Measurements from ENCODE around the gene MCTP1. TPM values are rescaled to one million over a fixed set of nuclear protein-coding genes. Genes with fewer than 3 reads are reported as not detected.
A peak's percentile ranks its signal among the peaks of the same experiment; 100 is the strongest.

Gene MCTP1
- total and polyA plus RNA-seq, 9 of the 15 experiments (the other 6 are each of a cell fraction or from before 2014, with no cell fraction given): 0.04 to 0.93 (median 0.06) TPM; not detected in 4

DNA sequence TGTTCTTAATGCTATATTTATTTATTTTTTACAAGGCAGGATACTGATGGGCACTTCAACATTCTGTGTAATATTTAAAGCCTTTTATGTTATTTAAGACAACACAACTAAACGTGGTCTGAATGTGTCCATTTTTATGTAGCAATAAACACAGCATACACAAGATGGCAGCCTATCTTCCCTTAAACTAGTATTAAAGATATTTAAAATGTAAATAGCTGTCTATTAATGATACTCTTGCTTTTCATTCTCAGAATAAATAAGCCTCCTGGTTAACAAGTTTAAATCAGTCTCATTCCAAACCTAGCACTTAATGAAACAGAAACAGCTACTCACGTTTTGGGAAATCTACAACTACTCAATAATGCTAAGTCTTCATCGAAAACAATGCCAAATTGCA is 315.7 kb downstream of the MCTP1 start:
- H3K79me2 ChIP-seq (ENCODE audit: control insufficient read depth, insufficient read depth, low read length): no peaks in the 10 kb centered on the region
- DNase-seq (ENCODE audit: extremely low read depth in 1 of 4, low spot score in 3 of 4): peak in 1 of 4 experiments; percentile 9
- ChIA-PET POLR2A (no interaction called here), CTCF (ENCODE audit: low intra/inter-chr PET ratio) (interaction anchor here (0.5 to 1.6 kb wide), 5 partner anchors 292 to 1449 kb away, joined by 3 read pairs; partner anchors contain the start of gene MCTP1)
- ATAC-seq: peak; percentile 61; the same call in 2 of the 3 replicates
- no peaks in the 10 kb centered on the region for H3K36me3 ChIP-seq (ENCODE audit: control insufficient read depth, insufficient read depth, low read length)
- no peaks in the 10 kb centered on the region for H3K9me3 ChIP-seq (replicated peaks; ENCODE audit: control insufficient read depth, insufficient read depth, low read depth, low read length)
- no TSS peak for BruUV-seq (replicated peaks)
- peak; percentile 58 for FAIRE-seq
- H3K9me1 ChIP-seq (ENCODE audit: control insufficient read depth, insufficient read depth, low read length): no peaks in the 10 kb centered on the region
- in situ Hi-C loops (cut with MboI) (loop anchor here (25.0 kb wide), 1 partner anchor 868 kb away; no protein-coding TSS in a partner anchor), intact Hi-C loops (cut with micrococcal nuclease) (loop anchor here (2.0 to 10.0 kb wide), 4 partner anchors 266 to 878 kb away; partner anchors contain the start of gene RFESD)
- H4K20me1 ChIP-seq (replicated peaks; ENCODE audit: control insufficient read depth, insufficient read depth, low read length): no peaks in the 10 kb centered on the region
- no peaks in the 10 kb centered on the region for H3K4me1 ChIP-seq (replicated peaks in 1 of 2; ENCODE audit: control insufficient read depth in 2 of 2, insufficient read depth in 2 of 2, low read length in 2 of 2)
- no peaks in the 10 kb centered on the region for H3K27me3 ChIP-seq (ENCODE audit: control insufficient read depth in 2 of 2, insufficient read depth in 2 of 2, low read length in 2 of 2)
- no peak overlapping the region for H3K4me3 ChIP-seq
- H3K4me2 ChIP-seq (ENCODE audit: insufficient read depth, low read length): no peak overlapping the region
- H2AFZ ChIP-seq (ENCODE audit: low read depth, low read length): no peak overlapping the region
- WGBS (ENCODE audit: insufficient coverage, low coverage, missing lambda C conversion rate): 0% methylated on average over 3 of the region's 3 CpGs
- H3K9ac ChIP-seq (ENCODE audit: insufficient read depth in 1 of 2, low read depth in 2 of 2, low read length in 2 of 2): no peak overlapping the region
- H3K27ac ChIP-seq (ENCODE audit: extremely low read depth, low read depth, low read length): no peak overlapping the region
- TF ChIP-seq, protein P1, sequence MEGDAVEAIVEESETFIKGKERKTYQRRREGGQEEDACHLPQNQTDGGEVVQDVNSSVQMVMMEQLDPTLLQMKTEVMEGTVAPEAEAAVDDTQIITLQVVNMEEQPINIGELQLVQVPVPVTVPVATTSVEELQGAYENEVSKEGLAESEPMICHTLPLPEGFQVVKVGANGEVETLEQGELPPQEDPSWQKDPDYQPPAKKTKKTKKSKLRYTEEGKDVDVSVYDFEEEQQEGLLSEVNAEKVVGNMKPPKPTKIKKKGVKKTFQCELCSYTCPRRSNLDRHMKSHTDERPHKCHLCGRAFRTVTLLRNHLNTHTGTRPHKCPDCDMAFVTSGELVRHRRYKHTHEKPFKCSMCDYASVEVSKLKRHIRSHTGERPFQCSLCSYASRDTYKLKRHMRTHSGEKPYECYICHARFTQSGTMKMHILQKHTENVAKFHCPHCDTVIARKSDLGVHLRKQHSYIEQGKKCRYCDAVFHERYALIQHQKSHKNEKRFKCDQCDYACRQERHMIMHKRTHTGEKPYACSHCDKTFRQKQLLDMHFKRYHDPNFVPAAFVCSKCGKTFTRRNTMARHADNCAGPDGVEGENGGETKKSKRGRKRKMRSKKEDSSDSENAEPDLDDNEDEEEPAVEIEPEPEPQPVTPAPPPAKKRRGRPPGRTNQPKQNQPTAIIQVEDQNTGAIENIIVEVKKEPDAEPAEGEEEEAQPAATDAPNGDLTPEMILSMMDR (IDR thresholded peaks at IDR 0.05 in 2 of 3, conservative IDR thresholded peaks at IDR 0.05 in 1 of 3; ENCODE audit: insufficient read depth in 2 of 3, low read depth in 1 of 3, low read length in 3 of 3): peak in 1 of 3 experiments; percentile 25; a peak in 2 of 6 replicates
- TF ChIP-seq, protein P2, sequence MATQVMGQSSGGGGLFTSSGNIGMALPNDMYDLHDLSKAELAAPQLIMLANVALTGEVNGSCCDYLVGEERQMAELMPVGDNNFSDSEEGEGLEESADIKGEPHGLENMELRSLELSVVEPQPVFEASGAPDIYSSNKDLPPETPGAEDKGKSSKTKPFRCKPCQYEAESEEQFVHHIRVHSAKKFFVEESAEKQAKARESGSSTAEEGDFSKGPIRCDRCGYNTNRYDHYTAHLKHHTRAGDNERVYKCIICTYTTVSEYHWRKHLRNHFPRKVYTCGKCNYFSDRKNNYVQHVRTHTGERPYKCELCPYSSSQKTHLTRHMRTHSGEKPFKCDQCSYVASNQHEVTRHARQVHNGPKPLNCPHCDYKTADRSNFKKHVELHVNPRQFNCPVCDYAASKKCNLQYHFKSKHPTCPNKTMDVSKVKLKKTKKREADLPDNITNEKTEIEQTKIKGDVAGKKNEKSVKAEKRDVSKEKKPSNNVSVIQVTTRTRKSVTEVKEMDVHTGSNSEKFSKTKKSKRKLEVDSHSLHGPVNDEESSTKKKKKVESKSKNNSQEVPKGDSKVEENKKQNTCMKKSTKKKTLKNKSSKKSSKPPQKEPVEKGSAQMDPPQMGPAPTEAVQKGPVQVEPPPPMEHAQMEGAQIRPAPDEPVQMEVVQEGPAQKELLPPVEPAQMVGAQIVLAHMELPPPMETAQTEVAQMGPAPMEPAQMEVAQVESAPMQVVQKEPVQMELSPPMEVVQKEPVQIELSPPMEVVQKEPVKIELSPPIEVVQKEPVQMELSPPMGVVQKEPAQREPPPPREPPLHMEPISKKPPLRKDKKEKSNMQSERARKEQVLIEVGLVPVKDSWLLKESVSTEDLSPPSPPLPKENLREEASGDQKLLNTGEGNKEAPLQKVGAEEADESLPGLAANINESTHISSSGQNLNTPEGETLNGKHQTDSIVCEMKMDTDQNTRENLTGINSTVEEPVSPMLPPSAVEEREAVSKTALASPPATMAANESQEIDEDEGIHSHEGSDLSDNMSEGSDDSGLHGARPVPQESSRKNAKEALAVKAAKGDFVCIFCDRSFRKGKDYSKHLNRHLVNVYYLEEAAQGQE (IDR thresholded peaks at IDR 0.05; ENCODE audit: borderline replicate concordance): peak; percentile 13; the same call in 1 of the 2 replicates
- TF ChIP-seq, protein P2 (CRISPR knock-in tag; IDR thresholded peaks at IDR 0.05; ENCODE audit: low read depth): no peak
- TF ChIP-seq RAD21 (CRISPR knock-in tag; conservative IDR thresholded peaks at IDR 0.05 in 1 of 2, IDR thresholded peaks at IDR 0.05 in 1 of 2) (peak in 1 of 2 experiments; percentile 29; a peak in 2 of 4 replicates), FOXJ2 (tag; IDR thresholded peaks at IDR 0.05) (no peak), MECOM (CRISPR knock-in tag; IDR thresholded peaks at IDR 0.05) (no peak)
